ENCODE results near the gene CSF3R.

DNA sequence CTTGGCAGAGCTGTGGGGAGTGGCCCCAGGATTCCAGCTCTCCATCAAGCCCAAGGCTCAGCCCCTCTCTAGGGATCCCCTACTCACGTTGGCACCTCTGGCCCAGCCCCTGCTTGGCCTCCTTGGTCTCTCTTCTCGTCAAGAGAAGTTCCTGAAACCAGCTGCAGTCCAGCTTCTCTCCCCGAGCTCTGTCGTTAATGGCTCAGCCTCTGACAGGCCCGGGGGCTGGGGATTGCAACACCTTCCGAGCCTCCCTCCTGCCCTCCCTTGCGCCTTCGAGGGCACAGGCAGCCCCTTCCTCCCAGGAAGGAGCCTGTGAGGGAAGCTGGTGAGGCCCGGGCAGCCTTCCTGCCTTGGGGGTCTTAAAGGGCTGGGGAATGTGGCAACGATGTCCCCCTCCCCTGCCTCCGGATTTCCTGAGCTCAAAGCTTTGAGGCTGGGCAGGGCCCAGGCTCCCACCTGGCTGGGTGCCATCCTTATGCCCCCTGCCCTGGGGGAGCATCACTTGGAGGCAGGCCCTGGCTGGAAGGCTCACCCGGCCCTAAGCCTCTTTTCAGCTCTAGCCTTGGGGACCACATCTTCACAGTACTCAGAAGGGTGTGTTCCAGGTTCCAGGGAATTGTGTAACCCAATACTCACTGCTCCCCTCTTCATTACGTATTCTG is at the start of gene CSF3R:
- TF ChIP-seq, protein P1, sequence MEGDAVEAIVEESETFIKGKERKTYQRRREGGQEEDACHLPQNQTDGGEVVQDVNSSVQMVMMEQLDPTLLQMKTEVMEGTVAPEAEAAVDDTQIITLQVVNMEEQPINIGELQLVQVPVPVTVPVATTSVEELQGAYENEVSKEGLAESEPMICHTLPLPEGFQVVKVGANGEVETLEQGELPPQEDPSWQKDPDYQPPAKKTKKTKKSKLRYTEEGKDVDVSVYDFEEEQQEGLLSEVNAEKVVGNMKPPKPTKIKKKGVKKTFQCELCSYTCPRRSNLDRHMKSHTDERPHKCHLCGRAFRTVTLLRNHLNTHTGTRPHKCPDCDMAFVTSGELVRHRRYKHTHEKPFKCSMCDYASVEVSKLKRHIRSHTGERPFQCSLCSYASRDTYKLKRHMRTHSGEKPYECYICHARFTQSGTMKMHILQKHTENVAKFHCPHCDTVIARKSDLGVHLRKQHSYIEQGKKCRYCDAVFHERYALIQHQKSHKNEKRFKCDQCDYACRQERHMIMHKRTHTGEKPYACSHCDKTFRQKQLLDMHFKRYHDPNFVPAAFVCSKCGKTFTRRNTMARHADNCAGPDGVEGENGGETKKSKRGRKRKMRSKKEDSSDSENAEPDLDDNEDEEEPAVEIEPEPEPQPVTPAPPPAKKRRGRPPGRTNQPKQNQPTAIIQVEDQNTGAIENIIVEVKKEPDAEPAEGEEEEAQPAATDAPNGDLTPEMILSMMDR (IDR thresholded peaks at IDR 0.05; ENCODE audit: low read depth, low read length, poor library complexity, severe bottlenecking): no peak
- no peak for TF ChIP-seq EZH2phosphoT487 (IDR thresholded peaks at IDR 0.05; ENCODE audit: borderline replicate concordance, low read length)
